GM13977 (cell line): Measurements from ENCODE around the gene ACAP2.
"Not testable (repeated sequence)": the region's sequence is repeated elsewhere in the genome, so short reads cannot be mapped to it uniquely, and the experiment has no call there.

Experiments
- DNase-seq: peaks from one replicate; pipeline ENCODE4 v3.0.0; 2012; ENCODE audit warnings: low spot score
- in situ Hi-C: fragments of 300-500 bp; cut with MboI; formaldehyde crosslinking; loops from one replicate; pipeline ENCODE4 v1.12.0; 2022; ENCODE audit warnings: low sequenced_read_pairs, low pct_unique_long_range_greater_than_20kb, mixed read lengths, inconsistent platforms; ENCODE audit not compliant: unreplicated experiment
- TF ChIP-seq, protein P1 (sequence below): IDR thresholded peaks from 2 replicates; pipeline ENCODE4 v1.5.1; 2012; ENCODE audit warnings: mild to moderate bottlenecking, control low read depth; ENCODE audit not compliant: insufficient read depth; ENCODE audit errors: extremely low read depth, missing control alignments

Gene ACAP2

GRCh38 chr3:195403841-195404408 lies 38.9 kb downstream of the ACAP2 start:
- TF ChIP-seq, protein P1, sequence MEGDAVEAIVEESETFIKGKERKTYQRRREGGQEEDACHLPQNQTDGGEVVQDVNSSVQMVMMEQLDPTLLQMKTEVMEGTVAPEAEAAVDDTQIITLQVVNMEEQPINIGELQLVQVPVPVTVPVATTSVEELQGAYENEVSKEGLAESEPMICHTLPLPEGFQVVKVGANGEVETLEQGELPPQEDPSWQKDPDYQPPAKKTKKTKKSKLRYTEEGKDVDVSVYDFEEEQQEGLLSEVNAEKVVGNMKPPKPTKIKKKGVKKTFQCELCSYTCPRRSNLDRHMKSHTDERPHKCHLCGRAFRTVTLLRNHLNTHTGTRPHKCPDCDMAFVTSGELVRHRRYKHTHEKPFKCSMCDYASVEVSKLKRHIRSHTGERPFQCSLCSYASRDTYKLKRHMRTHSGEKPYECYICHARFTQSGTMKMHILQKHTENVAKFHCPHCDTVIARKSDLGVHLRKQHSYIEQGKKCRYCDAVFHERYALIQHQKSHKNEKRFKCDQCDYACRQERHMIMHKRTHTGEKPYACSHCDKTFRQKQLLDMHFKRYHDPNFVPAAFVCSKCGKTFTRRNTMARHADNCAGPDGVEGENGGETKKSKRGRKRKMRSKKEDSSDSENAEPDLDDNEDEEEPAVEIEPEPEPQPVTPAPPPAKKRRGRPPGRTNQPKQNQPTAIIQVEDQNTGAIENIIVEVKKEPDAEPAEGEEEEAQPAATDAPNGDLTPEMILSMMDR, result no peak
- in situ Hi-C loops, result no loop called here
- no peak for DNase-seq

GRCh38 chr3:195403244-195403643 lies 39.6 kb downstream of the ACAP2 start:
- in situ Hi-C loops, result no loop called here
- TF ChIP-seq, protein P1, result no peak
- DNase-seq, result no peak

GRCh38 chr3:195401943-195402342 lies 40.9 kb downstream of the ACAP2 start:
- no peak for DNase-seq
- TF ChIP-seq, protein P1, result no peak
- in situ Hi-C loops, result no loop called here

GRCh38 chr3:195398460-195398859 lies 44.4 kb downstream of the ACAP2 start:
- DNase-seq, in situ Hi-C loops: not testable (repeated sequence)

DNA sequence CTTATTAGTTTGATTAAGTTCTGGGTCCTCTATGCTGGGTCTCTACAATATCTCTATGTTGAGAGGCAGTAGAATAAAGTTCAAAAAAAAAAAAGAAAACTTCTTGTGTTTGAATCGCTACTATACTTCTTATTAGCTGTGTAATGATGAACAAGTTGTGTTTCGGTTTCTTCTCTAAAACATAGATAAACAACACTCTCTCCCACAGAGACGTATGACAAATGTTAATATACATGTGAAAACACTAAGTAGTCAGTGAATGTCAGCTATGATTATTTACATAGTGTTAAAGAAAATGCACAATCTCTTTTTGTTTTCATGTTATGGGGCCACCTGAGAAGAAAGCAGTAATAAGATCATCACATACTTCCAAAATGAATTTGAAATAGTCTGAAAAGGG lies 45.3 kb downstream of the ACAP2 start:
- in situ Hi-C loops, result no loop called here
- TF ChIP-seq, protein P1, result no peak

DNA sequence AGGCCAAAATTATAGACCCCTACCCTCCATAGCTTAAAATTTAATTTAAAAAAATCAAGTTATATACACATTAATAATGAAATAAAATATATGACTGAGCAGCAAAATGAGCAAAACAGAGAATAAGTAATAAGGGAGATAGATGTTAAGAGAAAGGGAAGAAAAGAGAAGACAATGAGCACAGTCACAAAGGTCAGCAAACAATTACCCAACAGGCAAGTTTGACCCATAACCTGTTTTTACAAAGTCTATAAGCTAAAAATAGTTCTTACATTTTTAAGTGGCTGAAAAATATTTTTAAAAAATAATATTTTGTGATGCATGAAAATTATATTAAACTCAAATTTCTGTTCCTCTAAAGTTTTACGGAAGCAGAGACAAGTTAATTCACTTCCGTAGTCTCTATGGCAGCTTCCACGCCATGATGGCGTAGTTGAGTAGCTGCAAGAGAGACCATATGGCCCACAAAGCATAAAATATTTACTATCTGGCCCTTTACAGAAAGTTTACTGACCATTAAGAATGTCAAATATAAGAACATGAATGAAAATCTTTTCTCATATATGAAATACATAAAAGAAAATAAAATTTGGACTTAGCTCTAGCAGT lies 47.5 kb downstream of the ACAP2 start:
- DNase-seq, result no peak
- TF ChIP-seq, protein P1, result no peak
- in situ Hi-C loops, result no loop called here

More for the DNA sequence above, 45.3 kb downstream of the ACAP2 start:
- no peak for DNase-seq

GRCh38 chr3:195394700-195395099 lies 48.1 kb downstream of the ACAP2 start:
- in situ Hi-C loops, result no loop called here
- DNase-seq, result no peak
- TF ChIP-seq, protein P1, result no peak
